ENCODE measurements around the gene IFT88.

IFT88 gene

GRCh38 chr13:20571676-20572075 lies 4.7 kb downstream of the IFT88 start:
- TF ChIP-seq CTCF (IDR thresholded peaks at IDR 0.05; ENCODE audit: insufficient read depth, low read length, missing control alignments): no peak
- DNase-seq (ENCODE audit: low read depth, low spot score): no peak
- CTCF ChIA-PET: no interaction called here
- H3K4me3 ChIP-seq (ENCODE audit: low read depth, low read length): no peak overlapping the region
- POLR2A ChIA-PET: no interaction called here

GRCh38 chr13:20573186-20573585 lies 6.2 kb downstream of the IFT88 start:
- DNase-seq (ENCODE audit: low read depth, low spot score): no peak

GRCh38 chr13:20573636-20574035 lies 6.7 kb downstream of the IFT88 start:
- H3K4me3 ChIP-seq (ENCODE audit: low read depth, low read length): no peak overlapping the region
- POLR2A ChIA-PET: no interaction called here
- TF ChIP-seq CTCF (IDR thresholded peaks at IDR 0.05; ENCODE audit: insufficient read depth, low read length, missing control alignments): no peak
- CTCF ChIA-PET: no interaction called here
- no peak for DNase-seq (ENCODE audit: low read depth, low spot score)

More at GRCh38 chr13:20573186-20573585, 6.2 kb downstream of the IFT88 start:
- CTCF ChIA-PET: no interaction called here
- POLR2A ChIA-PET: no interaction called here
- H3K4me3 ChIP-seq (ENCODE audit: low read depth, low read length): no peak overlapping the region
- TF ChIP-seq CTCF (IDR thresholded peaks at IDR 0.05; ENCODE audit: insufficient read depth, low read length, missing control alignments): no peak

- DNase-seq (ENCODE audit: low read depth, low spot score): no peak
- ChIA-PET CTCF (no interaction called here), POLR2A (no interaction called here)
- no peak overlapping the region for H3K4me3 ChIP-seq (ENCODE audit: low read depth, low read length)
- TF ChIP-seq CTCF (IDR thresholded peaks at IDR 0.05; ENCODE audit: insufficient read depth, low read length, missing control alignments): no peak
Observed at GRCh38 chr13:20579191-20579590, 12.2 kb downstream of the IFT88 start.

- ChIA-PET CTCF (no interaction called here), POLR2A (no interaction called here)
- no peak overlapping the region for H3K4me3 ChIP-seq (ENCODE audit: low read depth, low read length)
- TF ChIP-seq CTCF (IDR thresholded peaks at IDR 0.05; ENCODE audit: insufficient read depth, low read length, missing control alignments): no peak
- DNase-seq (ENCODE audit: low read depth, low spot score): no peak
Observed at GRCh38 chr13:20580257-20580656, 13.3 kb downstream of the IFT88 start.

- POLR2A ChIA-PET: no interaction called here
- CTCF ChIA-PET: no interaction called here
- no peak overlapping the region for H3K4me3 ChIP-seq (ENCODE audit: low read depth, low read length)
- TF ChIP-seq CTCF (IDR thresholded peaks at IDR 0.05; ENCODE audit: insufficient read depth, low read length, missing control alignments): no peak
- DNase-seq (ENCODE audit: low read depth, low spot score): no peak
Observed at GRCh38 chr13:20582026-20582425, 15.1 kb downstream of the IFT88 start.
